ENCODE data around the gene ZBTB34. TPM values are rescaled to one million over a fixed set of nuclear protein-coding genes. Genes with fewer than 3 reads are reported as not detected.

The ZBTB34 gene
- polyA plus RNA-seq, 1 donor from 2014 or later, result 19.5 TPM

- Histone ChIP-seq H3K36me3 (ENCODE audit: insufficient read depth, low read length) (no peaks in the 10 kb centered on the region), H3K9me3 (ENCODE audit: low read length) (no peaks in the 10 kb centered on the region), H3K27ac (ENCODE audit: low read length) (no peak overlapping the region), H3K4me3 (ENCODE audit: low read length) (no peak overlapping the region), H3F3A (ENCODE audit: insufficient read depth, low read length, poor library complexity, severe bottlenecking) (no peaks in the 10 kb centered on the region), H2AFZ (ENCODE audit: low read depth, low read length) (no peak overlapping the region), H3K27me3 (ENCODE audit: insufficient read depth, low read depth, low read length) (no peaks in the 10 kb centered on the region), H3K79me2 (replicated peaks; ENCODE audit: insufficient read depth, low read length) (no peaks in the 10 kb centered on the region), H3K9ac (ENCODE audit: low read length) (no peak overlapping the region), H3K9me2 (ENCODE audit: insufficient read depth, low read length) (no peaks in the 10 kb centered on the region), H4K20me1 (ENCODE audit: insufficient read depth) (no peaks in the 10 kb centered on the region), H3K4me2 (ENCODE audit: low read length) (no peak overlapping the region)
- TF ChIP-seq, protein P1, sequence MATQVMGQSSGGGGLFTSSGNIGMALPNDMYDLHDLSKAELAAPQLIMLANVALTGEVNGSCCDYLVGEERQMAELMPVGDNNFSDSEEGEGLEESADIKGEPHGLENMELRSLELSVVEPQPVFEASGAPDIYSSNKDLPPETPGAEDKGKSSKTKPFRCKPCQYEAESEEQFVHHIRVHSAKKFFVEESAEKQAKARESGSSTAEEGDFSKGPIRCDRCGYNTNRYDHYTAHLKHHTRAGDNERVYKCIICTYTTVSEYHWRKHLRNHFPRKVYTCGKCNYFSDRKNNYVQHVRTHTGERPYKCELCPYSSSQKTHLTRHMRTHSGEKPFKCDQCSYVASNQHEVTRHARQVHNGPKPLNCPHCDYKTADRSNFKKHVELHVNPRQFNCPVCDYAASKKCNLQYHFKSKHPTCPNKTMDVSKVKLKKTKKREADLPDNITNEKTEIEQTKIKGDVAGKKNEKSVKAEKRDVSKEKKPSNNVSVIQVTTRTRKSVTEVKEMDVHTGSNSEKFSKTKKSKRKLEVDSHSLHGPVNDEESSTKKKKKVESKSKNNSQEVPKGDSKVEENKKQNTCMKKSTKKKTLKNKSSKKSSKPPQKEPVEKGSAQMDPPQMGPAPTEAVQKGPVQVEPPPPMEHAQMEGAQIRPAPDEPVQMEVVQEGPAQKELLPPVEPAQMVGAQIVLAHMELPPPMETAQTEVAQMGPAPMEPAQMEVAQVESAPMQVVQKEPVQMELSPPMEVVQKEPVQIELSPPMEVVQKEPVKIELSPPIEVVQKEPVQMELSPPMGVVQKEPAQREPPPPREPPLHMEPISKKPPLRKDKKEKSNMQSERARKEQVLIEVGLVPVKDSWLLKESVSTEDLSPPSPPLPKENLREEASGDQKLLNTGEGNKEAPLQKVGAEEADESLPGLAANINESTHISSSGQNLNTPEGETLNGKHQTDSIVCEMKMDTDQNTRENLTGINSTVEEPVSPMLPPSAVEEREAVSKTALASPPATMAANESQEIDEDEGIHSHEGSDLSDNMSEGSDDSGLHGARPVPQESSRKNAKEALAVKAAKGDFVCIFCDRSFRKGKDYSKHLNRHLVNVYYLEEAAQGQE (IDR thresholded peaks at IDR 0.05; ENCODE audit: borderline replicate concordance), result no peak
These were observed 46.6 kb downstream of the ZBTB34 start for GRCh38 chr9:126907058-126907457.

GRCh38 chr9:126914458-126915280 is 54.2 kb downstream of the ZBTB34 start, which contains the start of gene RALGPS1:
RALGPS1 (plus strand) TSS chr9:126914782; CDS start chr9:126962290, 47,508 bp downstream.
- TF ChIP-seq CTCF (IDR thresholded peaks at IDR 0.05; ENCODE audit: poor library complexity, severe bottlenecking), result no peak
- peak; percentile 80 for TF ChIP-seq POLR2AphosphoS5 (IDR thresholded peaks at IDR 0.05)
- TF ChIP-seq EP300 (conservative IDR thresholded peaks at IDR 0.05; ENCODE audit: poor library complexity, severe bottlenecking), result peak; percentile 41
- no peak for TF ChIP-seq EZH2 (IDR thresholded peaks at IDR 0.05; ENCODE audit: borderline replicate concordance, insufficient read depth, low read length, poor library complexity, severe bottlenecking)
- TF ChIP-seq SMC3 (conservative IDR thresholded peaks at IDR 0.05; ENCODE audit: poor library complexity), result peak; percentile 24
- TF ChIP-seq, protein P1 (IDR thresholded peaks at IDR 0.05; ENCODE audit: borderline replicate concordance), result peak; percentile 52
- peak; percentile 29 for TF ChIP-seq RAD21 (conservative IDR thresholded peaks at IDR 0.05)
- peak; percentile 62 for TF ChIP-seq MXI1 (conservative IDR thresholded peaks at IDR 0.05; ENCODE audit: poor library complexity, severe bottlenecking)
- TF ChIP-seq TAF1 (IDR thresholded peaks at IDR 0.05; ENCODE audit: low read depth), result peak; percentile 45
- H4K20me1 ChIP-seq (ENCODE audit: insufficient read depth), result no peaks in the 10 kb centered on the region
- no peaks in the 10 kb centered on the region for H3K9me2 ChIP-seq (ENCODE audit: insufficient read depth, low read length)
- no peaks in the 10 kb centered on the region for H3K36me3 ChIP-seq (ENCODE audit: insufficient read depth, low read length)
- H3F3A ChIP-seq (ENCODE audit: insufficient read depth, low read length, poor library complexity, severe bottlenecking), result no peaks in the 10 kb centered on the region
- peak within 1 kb of the TSS; percentile 85 for H2AFZ ChIP-seq (ENCODE audit: low read depth, low read length)
- H3K27me3 ChIP-seq (ENCODE audit: insufficient read depth, low read depth, low read length), result peaks cover 2% of the 10 kb centered on the region
- peaks cover 7% of the 10 kb centered on the region for H3K79me2 ChIP-seq (replicated peaks; ENCODE audit: insufficient read depth, low read length)
- H3K27ac ChIP-seq (ENCODE audit: low read length), result peak within 1 kb of the TSS; percentile 77
- peak within 1 kb of the TSS; percentile 72 for H3K9ac ChIP-seq (ENCODE audit: low read length)
- H3K4me2 ChIP-seq (ENCODE audit: low read length), result peak within 1 kb of the TSS; percentile 86
- H3K4me3 ChIP-seq (ENCODE audit: low read length), result peak within 1 kb of the TSS; percentile 86
- no peaks in the 10 kb centered on the region for H3K9me3 ChIP-seq (ENCODE audit: low read length)
